ENCODE measurements around the gene GHDC.

DNA sequence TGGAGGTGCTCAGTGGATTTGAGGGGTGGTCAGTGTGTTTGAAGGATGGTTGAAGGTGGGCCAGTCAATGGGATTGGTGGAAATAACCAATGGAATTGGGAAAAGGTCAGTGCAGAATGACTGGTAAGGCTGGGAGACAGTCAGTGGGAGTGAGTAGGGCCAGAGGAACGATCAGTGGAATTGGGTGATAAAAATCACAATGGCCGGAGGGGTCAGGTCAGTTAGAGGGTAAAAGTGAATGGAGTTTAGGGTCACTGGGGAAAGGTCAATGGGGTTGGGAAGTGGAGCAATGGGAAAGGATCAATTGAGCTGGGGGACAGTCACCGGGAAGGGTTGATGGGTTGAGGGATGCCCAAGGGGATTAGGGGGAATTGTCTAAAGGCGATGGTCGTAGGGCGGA lies 28.5 kb downstream of the GHDC start:
- TF ChIP-seq, protein P1, sequence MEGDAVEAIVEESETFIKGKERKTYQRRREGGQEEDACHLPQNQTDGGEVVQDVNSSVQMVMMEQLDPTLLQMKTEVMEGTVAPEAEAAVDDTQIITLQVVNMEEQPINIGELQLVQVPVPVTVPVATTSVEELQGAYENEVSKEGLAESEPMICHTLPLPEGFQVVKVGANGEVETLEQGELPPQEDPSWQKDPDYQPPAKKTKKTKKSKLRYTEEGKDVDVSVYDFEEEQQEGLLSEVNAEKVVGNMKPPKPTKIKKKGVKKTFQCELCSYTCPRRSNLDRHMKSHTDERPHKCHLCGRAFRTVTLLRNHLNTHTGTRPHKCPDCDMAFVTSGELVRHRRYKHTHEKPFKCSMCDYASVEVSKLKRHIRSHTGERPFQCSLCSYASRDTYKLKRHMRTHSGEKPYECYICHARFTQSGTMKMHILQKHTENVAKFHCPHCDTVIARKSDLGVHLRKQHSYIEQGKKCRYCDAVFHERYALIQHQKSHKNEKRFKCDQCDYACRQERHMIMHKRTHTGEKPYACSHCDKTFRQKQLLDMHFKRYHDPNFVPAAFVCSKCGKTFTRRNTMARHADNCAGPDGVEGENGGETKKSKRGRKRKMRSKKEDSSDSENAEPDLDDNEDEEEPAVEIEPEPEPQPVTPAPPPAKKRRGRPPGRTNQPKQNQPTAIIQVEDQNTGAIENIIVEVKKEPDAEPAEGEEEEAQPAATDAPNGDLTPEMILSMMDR (IDR thresholded peaks at IDR 0.05) = no peak
- no peak for TF ChIP-seq POLR2A (IDR thresholded peaks at IDR 0.05)

Data from uterus (tissue), 2 donors.